Type B pancreatic cell (in vitro differentiated cells): Measurements from ENCODE around the gene CPN2. TPM values are rescaled to one million over a fixed set of nuclear protein-coding genes. Genes with fewer than 3 reads are reported as not detected.
A peak's percentile ranks its signal among the peaks of the same experiment; 100 is the strongest.

Source experiments
- DNase-seq: peaks from one replicate; pipeline ENCODE4 v3.0.0; 2021; ENCODE audit warnings: mixed read lengths; ENCODE audit not compliant: unreplicated experiment; ENCODE audit errors: extremely low spot score
- H3K27ac Mint-ChIP-seq: 2 replicates; pipeline ENCODE4 v1.8.0; 2021; ENCODE audit warnings: mild to moderate bottlenecking, mixed read lengths
- H3K27me3 Mint-ChIP-seq: 2 replicates; pipeline ENCODE4 v1.8.0; 2021; ENCODE audit warnings: mixed read lengths
- H3K36me3 Mint-ChIP-seq: 2 replicates; pipeline ENCODE4 v1.8.0; 2021; ENCODE audit warnings: mixed read lengths
- H3K4me1 Mint-ChIP-seq: one replicate; pipeline ENCODE4 v1.8.0; 2021; ENCODE audit warnings: mixed read lengths; ENCODE audit not compliant: unreplicated experiment
- H3K4me3 Mint-ChIP-seq: 2 replicates; pipeline ENCODE4 v1.8.0; 2021; ENCODE audit warnings: mild to moderate bottlenecking, mixed read lengths
- H3K9me3 Mint-ChIP-seq: 2 replicates; pipeline ENCODE4 v1.8.0; 2021; ENCODE audit warnings: mixed read lengths
- CTCF ChIP-seq: fragments of 200-600 bp; sonication (generic); conservative IDR thresholded peaks from 2 replicates; pipeline ENCODE4 v1.5.0; 2021; ENCODE audit warnings: antibody characterized with exemption, mild to moderate bottlenecking
- total RNA-seq: library from RNA; stranded (reverse); gene quantifications from 2 replicates; pipeline ENCODE4 v1.2.1, GENCODE V29; 2021; ENCODE audit warnings: low replicate concordance

Gene CPN2
- total RNA-seq, 1 donor from 2014 or later = not detected

GRCh38 chr3:194320744-194321243 lies 30.3 kb downstream of the CPN2 start:
- no peak for DNase-seq
- peaks cover 14% of the 10 kb centered on the region for H3K36me3 Mint-ChIP-seq
- peaks cover 4% of the 10 kb centered on the region for H3K4me1 Mint-ChIP-seq
- H3K9me3 Mint-ChIP-seq = peaks cover 6% of the 10 kb centered on the region
- TF ChIP-seq CTCF = no peak
- peak overlapping the region; percentile 84 for H3K4me3 Mint-ChIP-seq
- peaks cover 4% of the 10 kb centered on the region for H3K27me3 Mint-ChIP-seq
- no peak overlapping the region for H3K27ac Mint-ChIP-seq

DNA sequence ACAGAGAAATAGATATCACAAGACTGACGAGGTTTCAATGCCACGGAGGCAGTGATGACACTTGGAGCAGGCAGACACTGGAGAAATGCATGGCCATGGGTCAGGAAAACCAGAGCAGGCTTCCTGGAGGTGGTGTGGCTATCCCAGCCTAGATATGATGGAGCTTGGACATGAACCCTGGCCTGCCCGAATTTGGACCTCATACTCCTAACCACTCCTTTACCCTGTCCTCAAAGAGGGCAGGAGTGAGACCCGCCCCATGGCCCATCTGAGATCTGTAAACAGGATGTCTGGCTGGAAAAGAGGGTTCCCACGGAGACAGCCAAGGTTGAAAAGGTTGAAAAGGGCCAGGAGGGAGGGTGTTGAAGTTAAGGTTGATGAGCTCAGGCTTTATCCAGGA lies 31.0 kb downstream of the CPN2 start:
- H3K4me1 Mint-ChIP-seq = peaks cover 6% of the 10 kb centered on the region
- peaks cover 6% of the 10 kb centered on the region for H3K9me3 Mint-ChIP-seq
- no peak overlapping the region for H3K27ac Mint-ChIP-seq
- TF ChIP-seq CTCF = no peak
- H3K4me3 Mint-ChIP-seq = peak overlapping the region; percentile 84
- no peak for DNase-seq
- peaks cover 14% of the 10 kb centered on the region for H3K36me3 Mint-ChIP-seq
- H3K27me3 Mint-ChIP-seq = peaks cover 4% of the 10 kb centered on the region

- H3K9me3 Mint-ChIP-seq = peaks cover 6% of the 10 kb centered on the region
- H3K4me1 Mint-ChIP-seq = peaks cover 12% of the 10 kb centered on the region
Measured at GRCh38 chr3:194318511-194319161, 32.5 kb downstream of the CPN2 start.

GRCh38 chr3:194316918-194317317 lies 34.2 kb downstream of the CPN2 start:
- Mint-ChIP-seq H3K27me3 (peaks cover 9% of the 10 kb centered on the region), H3K4me1 (peaks cover 28% of the 10 kb centered on the region)

More at GRCh38 chr3:194318511-194319161, 32.5 kb downstream of the CPN2 start:
- TF ChIP-seq CTCF = no peak
- Mint-ChIP-seq H3K4me3 (no peak overlapping the region), H3K36me3 (peaks cover 14% of the 10 kb centered on the region), H3K27me3 (peaks cover 4% of the 10 kb centered on the region), H3K27ac (no peak overlapping the region)
- no peak for DNase-seq

DNA sequence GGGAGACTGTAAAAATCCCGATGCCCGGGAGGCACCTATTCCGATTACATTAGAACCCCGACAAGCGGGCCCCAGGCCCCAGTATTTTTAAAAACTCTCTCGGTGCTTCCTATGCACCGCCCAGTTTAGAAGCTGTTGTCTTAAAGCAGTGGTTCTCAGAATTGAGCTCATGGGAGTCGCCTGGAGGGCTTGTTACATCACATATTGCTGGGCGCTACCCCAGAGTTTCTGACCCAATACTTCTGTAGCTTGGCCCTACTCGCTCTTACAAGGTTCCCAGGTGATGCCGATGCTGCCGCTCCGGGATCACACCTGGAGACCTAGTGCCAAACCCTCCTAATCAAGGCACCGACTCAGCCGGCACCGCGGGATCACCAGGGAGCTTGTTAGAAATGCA lies 35.2 kb downstream of the CPN2 start:
- Mint-ChIP-seq H3K4me3 (peak overlapping the region; percentile 63), H3K27ac (peak overlapping the region; percentile 11), H3K27me3 (peaks cover 9% of the 10 kb centered on the region), H3K9me3 (peaks cover 6% of the 10 kb centered on the region), H3K4me1 (peaks cover 33% of the 10 kb centered on the region), H3K36me3 (peaks cover 16% of the 10 kb centered on the region)
- no peak for DNase-seq
- TF ChIP-seq CTCF = peak; percentile 2

More at GRCh38 chr3:194316918-194317317, 34.2 kb downstream of the CPN2 start:
- no peak for DNase-seq
- H3K4me3 Mint-ChIP-seq = no peak overlapping the region
- no peak overlapping the region for H3K27ac Mint-ChIP-seq
- peaks cover 6% of the 10 kb centered on the region for H3K9me3 Mint-ChIP-seq
- H3K36me3 Mint-ChIP-seq = peaks cover 14% of the 10 kb centered on the region
- no peak for TF ChIP-seq CTCF
